Astrocyte (in vitro differentiated cells and primary cell): ENCODE data around the gene PLXNB1.

Experiments
- EZH2 ChIP-seq: IDR thresholded peaks from 2 replicates; pipeline ENCODE4 v1.6.1; 2012; ENCODE audit warnings: mild to moderate bottlenecking, low read length, inconsistent platforms; ENCODE audit not compliant: insufficient read depth
- TF ChIP-seq, protein P1 (sequence below): IDR thresholded peaks from 2 replicates; pipeline ENCODE4 v1.5.1; 2011; ENCODE audit warnings: low read depth, mild to moderate bottlenecking, inconsistent platforms, low read length, moderate library complexity; ENCODE audit not compliant: insufficient read depth

DNA sequence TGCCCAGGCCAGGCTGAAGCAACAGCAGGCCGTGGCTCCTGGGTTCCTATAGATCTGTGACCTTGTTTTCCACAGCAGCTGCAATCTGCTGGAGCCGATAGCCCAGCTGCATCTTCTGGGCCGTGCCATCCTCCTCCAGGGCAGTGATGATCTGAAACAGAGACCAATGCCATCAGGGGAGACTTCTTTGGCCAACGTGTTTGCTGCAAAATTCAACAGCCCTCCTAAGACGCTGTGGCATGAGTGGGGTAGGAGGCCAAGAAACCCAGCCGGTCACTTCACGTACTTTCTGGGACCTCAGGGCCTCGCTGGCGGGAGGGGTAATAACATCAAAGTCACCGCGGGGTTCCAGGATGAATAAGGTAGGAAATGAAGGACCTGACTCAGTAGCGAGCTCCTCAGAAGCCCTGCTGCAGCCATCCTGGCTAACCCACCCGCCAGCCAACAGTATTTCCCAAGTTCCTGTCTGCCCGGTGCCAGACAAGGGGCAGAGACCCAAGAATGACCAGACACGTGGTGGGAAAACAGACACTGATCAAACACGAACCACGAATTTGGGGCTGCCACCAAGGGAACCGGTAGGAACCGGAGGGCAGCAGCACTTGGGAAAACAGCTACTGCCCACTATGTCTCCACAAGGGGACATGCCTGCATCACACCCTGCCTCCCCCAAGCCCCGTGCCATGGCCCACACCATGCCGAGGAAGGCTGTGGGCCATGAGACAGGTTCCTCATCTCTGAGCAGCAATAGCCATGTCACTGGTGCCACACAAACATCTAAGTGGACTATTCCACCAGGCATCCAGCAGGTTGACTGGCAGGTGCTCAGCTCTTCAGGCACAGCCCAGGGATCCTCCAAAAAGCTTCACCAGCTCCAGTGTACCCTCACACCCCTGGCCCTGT is 25.2 kb downstream of the PLXNB1 start:
- TF ChIP-seq, protein P1, sequence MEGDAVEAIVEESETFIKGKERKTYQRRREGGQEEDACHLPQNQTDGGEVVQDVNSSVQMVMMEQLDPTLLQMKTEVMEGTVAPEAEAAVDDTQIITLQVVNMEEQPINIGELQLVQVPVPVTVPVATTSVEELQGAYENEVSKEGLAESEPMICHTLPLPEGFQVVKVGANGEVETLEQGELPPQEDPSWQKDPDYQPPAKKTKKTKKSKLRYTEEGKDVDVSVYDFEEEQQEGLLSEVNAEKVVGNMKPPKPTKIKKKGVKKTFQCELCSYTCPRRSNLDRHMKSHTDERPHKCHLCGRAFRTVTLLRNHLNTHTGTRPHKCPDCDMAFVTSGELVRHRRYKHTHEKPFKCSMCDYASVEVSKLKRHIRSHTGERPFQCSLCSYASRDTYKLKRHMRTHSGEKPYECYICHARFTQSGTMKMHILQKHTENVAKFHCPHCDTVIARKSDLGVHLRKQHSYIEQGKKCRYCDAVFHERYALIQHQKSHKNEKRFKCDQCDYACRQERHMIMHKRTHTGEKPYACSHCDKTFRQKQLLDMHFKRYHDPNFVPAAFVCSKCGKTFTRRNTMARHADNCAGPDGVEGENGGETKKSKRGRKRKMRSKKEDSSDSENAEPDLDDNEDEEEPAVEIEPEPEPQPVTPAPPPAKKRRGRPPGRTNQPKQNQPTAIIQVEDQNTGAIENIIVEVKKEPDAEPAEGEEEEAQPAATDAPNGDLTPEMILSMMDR = no peak
- TF ChIP-seq EZH2 = no peak
